Muscle layer of colon (tissue), 2 donors: ENCODE measurements around the gene MAPK14.

Experiments
- H3K27ac ChIP-seq: one replicate; pipeline ENCODE4 v1.7.0; 2013; ENCODE audit warnings: low read depth, mild to moderate bottlenecking, low read length, moderate library complexity
- H3K27me3 ChIP-seq, 2 donors: one replicate each; pipeline ENCODE4 v1.7.0; 2013; ENCODE audit warnings: low read length in 2 of 2, mild to moderate bottlenecking in 2 of 2; ENCODE audit not compliant: insufficient read depth in 2 of 2, control insufficient read depth in 1 of 2
- H3K36me3 ChIP-seq: one replicate; pipeline ENCODE4 v1.7.0; 2013; ENCODE audit warnings: mild to moderate bottlenecking, low read length; ENCODE audit not compliant: insufficient read depth
- H3K4me1 ChIP-seq: one replicate; pipeline ENCODE4 v1.7.0; 2013; ENCODE audit warnings: mild to moderate bottlenecking, low read length; ENCODE audit not compliant: insufficient read depth
- H3K4me3 ChIP-seq, 2 donors: one replicate each; pipeline ENCODE4 v1.7.0; 2013; ENCODE audit warnings: low read length in 2 of 2, low read depth in 1 of 2, mild to moderate bottlenecking in 1 of 2, moderate library complexity in 1 of 2
- H3K9ac ChIP-seq: one replicate; pipeline ENCODE4 v1.7.0; 2013; ENCODE audit warnings: low read length
- H3K9me3 ChIP-seq: one replicate; pipeline ENCODE4 v1.7.0; 2013; ENCODE audit warnings: mild to moderate bottlenecking, low read length
- donor health status: abdominal sarcoma.
- donor health status: Adenocarcinoma of cecum.

Gene MAPK14

GRCh38 chr6:36056178-36056577 is 28.6 kb downstream of the MAPK14 start:
- Histone ChIP-seq H3K9me3 (no peaks in the 10 kb centered on the region), H3K4me1 (peaks cover 46% of the 10 kb centered on the region), H3K4me3 (no peak overlapping the region), H3K36me3 (peaks cover 13% of the 10 kb centered on the region), H3K27me3 (no peaks in the 10 kb centered on the region), H3K9ac (no peak overlapping the region), H3K27ac (no peak overlapping the region)

- no peak overlapping the region for H3K9ac ChIP-seq
- H3K4me3 ChIP-seq: no peak overlapping the region
- no peaks in the 10 kb centered on the region for H3K9me3 ChIP-seq
- H3K4me1 ChIP-seq: peaks cover 22% of the 10 kb centered on the region
- H3K27ac ChIP-seq: no peak overlapping the region
- H3K27me3 ChIP-seq: no peaks in the 10 kb centered on the region
- H3K36me3 ChIP-seq: peaks cover 13% of the 10 kb centered on the region
Measured at GRCh38 chr6:36061236-36061635, 33.6 kb downstream of the MAPK14 start.

GRCh38 chr6:36062247-36062646 is 34.6 kb downstream of the MAPK14 start:
- Histone ChIP-seq H3K4me1 (peaks cover 31% of the 10 kb centered on the region), H3K36me3 (peaks cover 13% of the 10 kb centered on the region), H3K4me3 (no peak overlapping the region), H3K9me3 (no peaks in the 10 kb centered on the region), H3K27ac (no peak overlapping the region), H3K9ac (no peak overlapping the region), H3K27me3 (no peaks in the 10 kb centered on the region)

GRCh38 chr6:36063318-36064060 is 35.9 kb downstream of the MAPK14 start:
- Histone ChIP-seq H3K4me1 (peaks cover 41% of the 10 kb centered on the region), H3K36me3 (peaks cover 13% of the 10 kb centered on the region), H3K27me3 (no peaks in the 10 kb centered on the region), H3K4me3 (no peak overlapping the region), H3K9me3 (no peaks in the 10 kb centered on the region), H3K27ac (no peak overlapping the region), H3K9ac (no peak overlapping the region)

- no peaks in the 10 kb centered on the region for H3K9me3 ChIP-seq
- peaks cover 6% of the 10 kb centered on the region for H3K36me3 ChIP-seq
- no peak overlapping the region for H3K9ac ChIP-seq
- no peak overlapping the region for H3K27ac ChIP-seq
- H3K4me3 ChIP-seq: no peak overlapping the region
- no peaks in the 10 kb centered on the region for H3K27me3 ChIP-seq
- peaks cover 54% of the 10 kb centered on the region for H3K4me1 ChIP-seq
Measured at GRCh38 chr6:36064770-36065396, 37.3 kb downstream of the MAPK14 start.

GRCh38 chr6:36065916-36066315 is 38.3 kb downstream of the MAPK14 start:
- H3K9ac ChIP-seq: no peak overlapping the region
- H3K9me3 ChIP-seq: no peaks in the 10 kb centered on the region
- H3K4me3 ChIP-seq: no peak overlapping the region
- no peak overlapping the region for H3K27ac ChIP-seq
- H3K27me3 ChIP-seq: no peaks in the 10 kb centered on the region
- no peaks in the 10 kb centered on the region for H3K36me3 ChIP-seq
- peaks cover 54% of the 10 kb centered on the region for H3K4me1 ChIP-seq

- H3K9me3 ChIP-seq: no peaks in the 10 kb centered on the region
- H3K27me3 ChIP-seq: no peaks in the 10 kb centered on the region
- no peaks in the 10 kb centered on the region for H3K36me3 ChIP-seq
- no peak overlapping the region for H3K4me3 ChIP-seq
- H3K4me1 ChIP-seq: peaks cover 54% of the 10 kb centered on the region
- H3K9ac ChIP-seq: no peak overlapping the region
- no peak overlapping the region for H3K27ac ChIP-seq
Measured at GRCh38 chr6:36066817-36067216, 39.2 kb downstream of the MAPK14 start.

GRCh38 chr6:36067374-36068011 is 39.9 kb downstream of the MAPK14 start:
- H3K4me1 ChIP-seq: peaks cover 54% of the 10 kb centered on the region

GRCh38 chr6:36068012-36068392 is 40.4 kb downstream of the MAPK14 start:
- H3K27me3 ChIP-seq: no peaks in the 10 kb centered on the region
- peaks cover 54% of the 10 kb centered on the region for H3K4me1 ChIP-seq
- H3K9me3 ChIP-seq: no peaks in the 10 kb centered on the region
- no peak overlapping the region for H3K4me3 ChIP-seq
- no peak overlapping the region for H3K9ac ChIP-seq
- no peaks in the 10 kb centered on the region for H3K36me3 ChIP-seq
- H3K27ac ChIP-seq: no peak overlapping the region

More at GRCh38 chr6:36067374-36068011, 39.9 kb downstream of the MAPK14 start:
- Histone ChIP-seq H3K27ac (no peak overlapping the region), H3K9me3 (no peaks in the 10 kb centered on the region), H3K9ac (no peak overlapping the region), H3K36me3 (no peaks in the 10 kb centered on the region), H3K27me3 (no peaks in the 10 kb centered on the region), H3K4me3 (no peak overlapping the region)

- H3K4me3 ChIP-seq: no peak overlapping the region
- peaks cover 54% of the 10 kb centered on the region for H3K4me1 ChIP-seq
- H3K9ac ChIP-seq: no peak overlapping the region
- H3K27me3 ChIP-seq: no peaks in the 10 kb centered on the region
- no peaks in the 10 kb centered on the region for H3K36me3 ChIP-seq
- H3K27ac ChIP-seq: no peak overlapping the region
- no peaks in the 10 kb centered on the region for H3K9me3 ChIP-seq
Measured at GRCh38 chr6:36068586-36068985, 41.0 kb downstream of the MAPK14 start.

GRCh38 chr6:36069573-36069972 is 42.0 kb downstream of the MAPK14 start:
- H3K27ac ChIP-seq: no peak overlapping the region
- peaks cover 50% of the 10 kb centered on the region for H3K4me1 ChIP-seq
- no peaks in the 10 kb centered on the region for H3K36me3 ChIP-seq
- no peak overlapping the region for H3K9ac ChIP-seq
- H3K4me3 ChIP-seq: no peak overlapping the region
- H3K27me3 ChIP-seq: no peaks in the 10 kb centered on the region
- H3K9me3 ChIP-seq: no peaks in the 10 kb centered on the region
